HG03575 (cell line): Measurements from ENCODE around the gene CSNK2B.

Experiments
- ATAC-seq: cut with Tn5 transposase; IDR thresholded peaks from one replicate; pipeline ENCODE4 v1.9.1; 2021; ENCODE audit not compliant: unreplicated experiment, insufficient number of reproducible peaks, low FRiP score; ENCODE audit errors: extremely low read depth

Gene CSNK2B

DNA sequence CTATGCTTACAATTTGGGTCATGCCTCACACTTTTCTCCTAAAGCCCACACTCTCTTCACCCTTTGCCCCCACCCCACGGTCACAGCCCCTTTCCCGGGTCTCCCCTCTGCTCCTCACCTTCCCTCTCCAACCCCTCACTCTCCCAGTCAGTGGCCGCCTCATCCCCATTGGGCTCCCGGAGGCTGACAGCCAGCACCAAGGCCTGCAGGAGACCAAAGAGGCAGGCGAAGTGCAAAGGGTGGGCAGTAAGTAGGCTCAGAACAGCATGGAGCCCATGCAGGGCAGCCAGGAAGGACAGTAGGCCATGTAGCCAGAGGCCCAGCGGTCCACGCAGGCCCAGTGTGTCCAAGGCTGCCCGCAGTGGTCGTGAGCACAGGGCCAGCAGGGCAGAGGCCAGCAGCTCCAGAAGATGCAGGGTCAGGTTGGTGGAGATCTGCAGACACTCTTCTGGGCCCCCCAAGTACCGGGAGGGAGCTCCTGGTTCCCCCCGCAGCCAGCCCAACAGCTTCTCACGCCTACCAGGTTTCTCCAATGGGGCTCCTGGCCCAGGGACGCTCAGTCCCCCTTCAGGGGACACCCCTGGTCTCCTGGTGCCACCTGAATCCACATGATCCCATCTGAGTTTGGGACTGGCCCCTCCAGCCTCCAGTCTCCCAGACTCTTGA, 6.8 kb upstream of the CSNK2B start:
- ATAC-seq, result no peak

GRCh38 chr6:31659649-31660380, 6.1 kb upstream of the CSNK2B start:
- no peak for ATAC-seq

GRCh38 chr6:31660381-31661261, 5.3 kb upstream of the CSNK2B start, which contains the start of gene C6orf47:
Gene C6orf47, minus strand, starts transcription at chr6:31660778. Its CDS starts 831 bp downstream, at chr6:31659947.
- no peak for ATAC-seq

- no peak for ATAC-seq
These were observed 4.4 kb upstream of the CSNK2B start for GRCh38 chr6:31661262-31662123.

GRCh38 chr6:31662124-31662723, 3.7 kb upstream of the CSNK2B start:
- no peak for ATAC-seq

GRCh38 chr6:31663126-31663960, 2.5 kb upstream of the CSNK2B start:
- no peak for ATAC-seq

GRCh38 chr6:31663961-31664789, 1.7 kb upstream of the CSNK2B start:
- ATAC-seq, result no peak

GRCh38 chr6:31664790-31665500, 935 bp upstream of the CSNK2B start, which contains the start of gene GPANK1:
Gene GPANK1, minus strand, starts transcription at chr6:31664997. Its CDS starts 519 bp downstream, at chr6:31664478.
- ATAC-seq, result no peak

DNA sequence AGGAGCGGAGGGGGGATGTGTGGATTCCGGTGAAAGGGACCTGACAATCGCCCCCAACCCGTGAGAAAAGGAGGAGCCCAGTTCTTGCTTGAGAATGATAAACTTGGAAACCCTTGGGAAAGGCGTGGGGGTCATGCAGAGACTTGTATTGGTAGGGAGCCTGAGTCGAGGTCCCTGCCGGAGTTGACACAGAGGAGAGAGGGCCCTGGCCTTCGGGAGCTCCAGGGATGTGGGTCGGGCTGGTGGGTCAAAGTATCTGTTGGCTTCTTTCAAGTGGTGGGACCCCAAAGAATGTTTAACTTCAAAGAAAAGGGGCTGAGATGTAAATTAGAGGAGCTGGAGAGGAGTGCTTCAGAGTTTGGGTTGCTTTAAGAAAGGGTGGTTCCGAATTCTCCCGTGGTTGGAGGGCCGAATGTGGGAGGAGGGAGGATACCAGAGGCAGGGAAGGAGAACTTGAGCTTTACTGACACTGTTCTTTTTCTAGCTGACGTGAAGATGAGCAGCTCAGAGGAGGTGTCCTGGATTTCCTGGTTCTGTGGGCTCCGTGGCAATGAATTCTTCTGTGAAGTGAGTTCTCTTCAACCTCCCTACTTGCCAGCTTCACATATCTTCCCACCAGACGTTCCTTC, 571 bp downstream of the CSNK2B start:
- no peak for ATAC-seq

GRCh38 chr6:31669676-31670075, 3.8 kb downstream of the CSNK2B start, which contains the start of gene LY6G5B:
Gene LY6G5B, plus strand, starts transcription at chr6:31669976. Its CDS starts 975 bp downstream, at chr6:31670951.
- no peak for ATAC-seq

- ATAC-seq, result no peak
These were observed 10.5 kb downstream of the CSNK2B start for GRCh38 chr6:31676322-31676903.

GRCh38 chr6:31676904-31677303, 11.0 kb downstream of the CSNK2B start:
- ATAC-seq, result no peak

DNA sequence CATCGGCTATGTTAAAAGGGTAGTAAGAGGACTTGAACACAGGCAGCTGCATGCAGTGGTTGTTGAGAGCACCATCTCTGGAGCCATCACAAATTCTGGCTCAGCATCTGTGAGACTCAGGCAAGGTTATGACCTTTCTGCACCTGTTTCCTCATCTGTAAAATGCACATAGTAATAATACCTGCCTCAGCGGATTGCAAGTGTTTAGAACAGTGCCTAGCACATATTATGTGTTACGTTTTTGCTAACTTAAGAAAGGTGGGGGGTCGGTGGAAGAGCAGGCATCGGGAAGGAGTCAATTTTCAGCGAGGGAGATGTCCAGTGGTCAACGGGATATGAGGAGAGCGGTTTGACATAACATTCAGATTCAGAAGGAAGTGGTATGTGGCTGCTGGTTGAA, 12.1 kb downstream of the CSNK2B start:
- ATAC-seq, result no peak

DNA sequence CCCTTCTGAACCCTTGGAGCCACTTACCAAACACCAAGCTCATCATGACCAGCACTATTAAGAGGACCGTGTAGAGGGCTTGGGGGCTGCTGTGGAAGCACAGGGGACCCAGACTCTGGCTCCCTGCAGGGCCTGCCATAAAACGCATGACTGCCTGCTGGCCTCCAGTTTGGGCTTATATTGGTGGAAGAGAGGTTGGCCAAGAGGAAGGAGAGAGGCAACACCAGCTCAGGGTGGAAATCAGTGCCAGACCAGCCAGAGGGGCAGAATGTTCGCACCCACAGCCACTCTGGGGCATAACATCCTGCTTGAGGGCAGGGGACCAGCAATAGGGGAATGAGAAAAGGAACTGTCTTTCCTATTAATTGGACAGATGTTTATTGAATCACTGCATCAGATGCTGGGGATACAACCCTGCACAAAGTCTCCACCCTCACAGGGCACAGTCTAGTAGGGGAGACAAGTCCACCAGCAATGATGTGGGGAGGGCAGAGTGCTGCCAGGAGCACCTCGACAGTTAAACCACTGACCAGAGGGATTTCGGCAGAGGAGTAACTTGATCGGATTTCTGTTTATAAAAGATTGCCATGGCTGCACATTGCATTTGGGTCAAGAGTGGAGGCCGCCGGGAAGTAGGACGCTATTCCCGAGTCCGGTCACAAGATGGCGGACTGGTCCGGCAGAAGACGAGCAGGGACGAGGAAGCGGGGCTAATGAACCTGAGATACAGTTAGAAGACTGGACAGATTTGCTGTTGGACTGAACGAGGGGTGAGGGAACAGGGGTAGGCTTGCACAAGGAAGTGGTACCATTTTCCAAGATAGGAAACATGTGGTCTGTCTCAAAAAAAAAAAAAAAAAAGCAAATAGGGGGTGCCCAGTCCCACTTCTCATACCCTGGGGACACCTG, 14.6 kb downstream of the CSNK2B start, which contains the start of gene LY6G5C:
Gene LY6G5C (minus strand): TSS at position 842 of the 909 bp plus-strand sequence. CDS start 694 bp downstream, at position 148.
- no peak for ATAC-seq
